ENCODE data around the gene LSAMP.
"Not testable (repeated sequence)": the region's sequence is repeated elsewhere in the genome, so short reads cannot be mapped to it uniquely, and the experiment has no call there.

LSAMP gene

GRCh38 chr3:116129187-116129946 is 315.9 kb downstream of the LSAMP start:
- DNase-seq (ENCODE audit: insufficient read length, low spot score) (no peak), FAIRE-seq (no peak)

DNA sequence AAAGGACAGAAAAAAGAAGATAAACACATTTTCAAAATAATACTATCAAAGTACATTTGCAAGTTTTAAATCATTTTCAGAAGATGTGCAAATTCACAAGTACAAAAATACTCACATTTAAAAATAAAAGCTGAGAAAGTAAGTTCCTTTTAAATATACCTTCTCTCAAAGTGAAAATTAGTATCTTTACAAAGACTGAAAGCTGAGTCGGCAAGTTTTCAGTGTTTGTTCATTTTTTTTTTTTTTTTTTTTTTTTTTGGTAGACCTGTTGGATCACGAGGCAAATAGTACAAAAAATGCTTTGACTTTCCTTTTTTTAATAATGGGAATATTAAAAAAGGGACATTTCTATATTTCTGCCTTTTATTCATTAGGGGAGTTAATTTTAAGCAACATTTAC is 317.8 kb downstream of the LSAMP start:
- DNase-seq (ENCODE audit: insufficient read length, low spot score) (no peak), FAIRE-seq (no peak)

DNA sequence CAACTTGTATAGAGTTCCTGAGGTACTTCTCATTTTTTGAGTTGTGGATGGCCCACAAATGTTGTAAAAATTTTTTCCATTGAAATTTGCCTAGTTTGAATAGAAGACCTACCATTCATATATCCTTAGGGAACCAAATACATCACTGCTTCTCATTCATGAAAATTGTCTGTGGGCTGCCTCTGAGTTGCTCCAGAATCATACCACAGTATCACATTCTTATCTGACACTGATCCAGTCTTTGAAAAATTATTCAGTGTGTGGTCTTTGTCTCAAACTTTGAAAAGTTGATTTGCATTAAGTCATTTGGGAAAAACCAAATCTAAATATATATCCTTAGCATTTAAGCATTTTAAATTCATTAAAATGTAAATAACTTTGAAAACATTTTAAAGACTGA is 321.1 kb downstream of the LSAMP start:
- DNase-seq (ENCODE audit: insufficient read length, low spot score) (no peak), FAIRE-seq (peak; percentile 33)

GRCh38 chr3:116118475-116119169 is 326.7 kb downstream of the LSAMP start:
- FAIRE-seq (no peak), DNase-seq (ENCODE audit: insufficient read length, low spot score) (no peak)

DNA sequence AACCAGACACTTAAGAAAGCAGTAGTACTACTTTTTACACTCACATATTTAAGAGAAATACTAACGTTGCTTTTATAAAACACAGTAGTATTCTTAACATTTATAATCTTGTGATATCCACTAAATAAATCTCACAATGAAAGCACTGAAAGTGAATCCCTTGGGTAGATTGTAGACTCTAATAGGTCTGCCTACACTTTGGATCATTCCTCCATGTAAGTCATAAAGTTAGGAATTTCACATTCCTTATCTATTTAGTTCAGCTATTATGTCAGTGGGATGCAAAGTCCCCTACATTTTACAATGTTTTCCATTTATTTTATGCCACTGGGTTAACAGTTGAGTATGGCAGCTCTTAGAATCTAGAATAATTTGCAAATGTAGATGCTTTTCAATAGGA is 330.7 kb downstream of the LSAMP start:
- FAIRE-seq (no peak), DNase-seq (ENCODE audit: insufficient read length, low spot score) (no peak)

DNA sequence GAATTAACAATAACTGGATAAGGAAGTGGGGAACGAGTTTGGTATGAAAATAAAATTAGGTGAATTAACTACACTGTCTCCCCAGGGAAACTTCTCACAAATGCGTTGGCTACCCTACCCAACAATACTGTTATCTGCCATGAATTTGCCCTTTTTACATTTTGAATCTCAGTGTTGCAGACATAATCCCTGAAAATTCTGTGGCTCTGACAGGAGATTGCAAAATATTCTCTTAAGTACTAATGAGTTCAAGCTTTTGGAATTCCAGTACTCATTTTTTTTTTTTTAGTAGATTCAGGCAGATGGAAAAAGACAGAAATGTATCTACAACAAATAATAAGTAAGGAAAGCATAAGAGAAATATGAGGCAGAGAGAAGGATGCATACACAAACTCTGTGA is 332.6 kb downstream of the LSAMP start:
- no peak for FAIRE-seq
- no peak for DNase-seq (ENCODE audit: insufficient read length, low spot score)

- no peak for FAIRE-seq
- DNase-seq (ENCODE audit: insufficient read length, low spot score) = no peak
Measured at GRCh38 chr3:116111765-116112164, 333.5 kb downstream of the LSAMP start.

- DNase-seq (ENCODE audit: insufficient read length, low spot score) (no peak), FAIRE-seq (no peak)
Measured at GRCh38 chr3:116103868-116104530, 341.3 kb downstream of the LSAMP start.

GRCh38 chr3:116102037-116102436 is 343.2 kb downstream of the LSAMP start:
- no peak for DNase-seq (ENCODE audit: insufficient read length, low spot score)
- FAIRE-seq = no peak

GRCh38 chr3:116097226-116097625 is 348.1 kb downstream of the LSAMP start:
- DNase-seq (ENCODE audit: insufficient read length, low spot score) (no peak), FAIRE-seq (no peak)

DNA sequence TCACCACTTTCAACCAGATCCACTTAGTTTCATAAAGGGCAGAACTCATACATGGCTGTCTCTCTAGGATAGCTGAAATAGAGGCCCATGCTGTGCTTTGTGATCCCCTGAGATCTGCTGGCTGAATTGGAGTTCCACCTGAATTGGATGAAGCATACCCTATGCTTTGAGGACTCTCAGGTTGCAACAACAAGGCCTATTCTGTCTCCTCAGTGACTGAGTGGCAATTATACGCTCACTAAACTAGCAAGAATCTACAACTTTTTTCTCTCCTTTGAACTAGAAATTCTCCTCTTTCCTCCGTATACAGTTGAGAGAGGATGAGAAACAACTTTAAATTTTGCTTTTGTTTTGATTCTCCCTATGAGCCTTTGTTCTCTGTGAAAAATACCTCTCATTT is 348.7 kb downstream of the LSAMP start:
- FAIRE-seq (no peak), DNase-seq (ENCODE audit: insufficient read length, low spot score) (no peak)

- DNase-seq (ENCODE audit: insufficient read length, low spot score) (no peak), FAIRE-seq (no peak)
Measured at GRCh38 chr3:116093374-116093773, 351.9 kb downstream of the LSAMP start.

GRCh38 chr3:116087426-116087825 is 357.9 kb downstream of the LSAMP start:
- DNase-seq (ENCODE audit: insufficient read length, low spot score) (no peak), FAIRE-seq (no peak)

- no peak for FAIRE-seq
- DNase-seq (ENCODE audit: insufficient read length, low spot score) = no peak
Measured at GRCh38 chr3:116084999-116085791, 360.1 kb downstream of the LSAMP start.

GRCh38 chr3:116083683-116084082 is 361.6 kb downstream of the LSAMP start:
- FAIRE-seq (no peak), DNase-seq (ENCODE audit: insufficient read length, low spot score) (no peak)

- FAIRE-seq (no peak), DNase-seq (ENCODE audit: insufficient read length, low spot score) (no peak)
Measured at GRCh38 chr3:116078561-116078960, 366.7 kb downstream of the LSAMP start.

GRCh38 chr3:116077557-116077956 is 367.7 kb downstream of the LSAMP start:
- FAIRE-seq (no peak), DNase-seq (ENCODE audit: insufficient read length, low spot score) (no peak)

DNA sequence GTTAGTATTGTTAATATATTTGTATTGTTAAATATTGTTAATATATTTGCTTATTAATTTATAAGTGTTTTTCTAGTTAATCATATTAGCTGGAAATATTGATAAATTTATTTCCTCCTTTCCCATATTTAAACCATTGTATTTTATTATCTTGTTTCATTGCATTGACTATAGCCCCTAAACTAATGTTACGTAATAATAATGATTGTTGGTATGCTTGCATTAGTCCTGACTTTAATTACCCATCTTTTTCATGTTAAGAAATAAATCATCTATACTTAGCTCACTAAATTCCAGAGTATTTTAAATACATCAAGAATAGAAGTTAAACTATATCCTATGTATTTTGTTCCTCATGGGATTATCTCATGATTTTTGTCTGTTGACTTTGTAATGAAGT is 368.2 kb downstream of the LSAMP start:
- FAIRE-seq (no peak), DNase-seq (ENCODE audit: insufficient read length, low spot score) (no peak)

DNA sequence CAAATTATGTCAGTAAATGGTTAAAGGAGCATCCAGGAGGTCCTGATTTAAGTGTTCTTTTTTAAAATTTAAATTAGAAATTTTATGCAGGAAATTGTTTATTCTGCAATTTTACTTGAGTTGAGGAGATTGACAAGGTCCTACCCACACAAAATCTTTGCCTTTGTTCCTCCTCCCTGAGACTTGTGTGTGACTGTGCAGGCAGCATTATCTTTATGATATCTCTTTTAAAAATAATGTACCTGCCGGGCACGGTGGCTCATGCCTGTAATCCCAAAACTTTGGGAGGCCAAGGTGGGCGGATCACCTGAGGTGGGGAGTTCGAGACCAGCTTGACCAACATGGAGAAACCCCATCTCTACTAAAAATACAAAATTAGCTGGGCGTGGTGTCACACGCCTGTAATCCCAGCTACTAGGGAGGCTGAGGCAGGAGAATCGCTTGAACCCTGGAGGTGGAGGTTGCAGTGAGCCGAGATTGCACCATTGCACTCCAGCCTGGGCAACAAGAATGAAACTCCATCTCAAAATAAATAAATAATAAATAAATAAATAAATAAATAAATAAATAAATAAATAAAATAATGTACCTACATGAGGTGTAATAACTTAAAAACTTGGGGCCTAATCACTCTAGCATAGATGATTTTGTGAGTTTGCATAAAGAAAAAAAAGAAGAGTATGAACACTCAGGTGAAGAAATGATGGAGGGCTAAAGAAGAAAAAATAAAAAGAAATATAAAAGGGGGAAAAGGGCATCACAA is 374.6 kb downstream of the LSAMP start:
- DNase-seq (ENCODE audit: insufficient read length, low spot score); FAIRE-seq: not testable (repeated sequence)

DNA sequence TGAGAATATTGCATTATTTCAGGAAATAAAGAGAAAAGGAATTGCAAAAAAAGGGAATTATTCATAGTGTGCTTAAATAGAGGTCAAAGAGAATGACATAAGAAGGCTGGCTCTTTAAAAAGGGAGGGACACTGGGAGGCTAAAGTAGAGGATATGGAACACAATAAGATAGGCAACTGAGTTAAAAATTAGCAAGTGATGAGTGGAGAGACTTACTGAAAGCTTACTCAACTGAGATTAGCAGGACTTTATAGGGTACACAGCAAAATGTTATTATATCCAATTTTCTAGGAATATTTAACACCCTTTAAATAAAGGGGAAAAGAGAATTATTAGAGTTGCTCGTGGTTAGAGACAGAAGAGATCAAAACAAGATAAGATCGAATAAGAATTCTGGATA is 375.2 kb downstream of the LSAMP start:
- DNase-seq (ENCODE audit: insufficient read length, low spot score) (no peak), FAIRE-seq (no peak)

Measured in GM19239 (cell line).